Measurements from ENCODE around the gene CREBRF. TPM values are rescaled to one million over a fixed set of nuclear protein-coding genes. Genes with fewer than 3 reads are reported as not detected.
"Not testable (repeated sequence)": the region's sequence is repeated elsewhere in the genome, so short reads cannot be mapped to it uniquely, and the experiment has no call there.

CREBRF gene
- total RNA-seq, 4 donors from 2014 or later, result 19.7 to 40.1 (median 35.2) TPM

- H3K4me1 ChIP-seq, result no peaks in the 10 kb centered on the region
- DNase-seq, result no peak
- intact Hi-C loops (cut with DNase I; ENCODE audit: low total_unique reads), result no loop called here
- TF ChIP-seq CTCF (IDR thresholded peaks at IDR 0.05) (no peak), POLR2A (IDR thresholded peaks at IDR 0.05) (no peak)
- no peaks in the 10 kb centered on the region for H3K36me3 ChIP-seq
- H3K27ac ChIP-seq, result no peak overlapping the region
- no peaks in the 10 kb centered on the region for H3K27me3 ChIP-seq
- no peak overlapping the region for H3K4me3 ChIP-seq
- no peaks in the 10 kb centered on the region for H3K9me3 ChIP-seq
These were observed 6.0 kb downstream of the CREBRF start for GRCh38 chr5:173062141-173062540.

GRCh38 chr5:173065155-173065554 is 9.0 kb downstream of the CREBRF start:
- Histone ChIP-seq H3K27me3 (no peaks in the 10 kb centered on the region), H3K9me3 (no peaks in the 10 kb centered on the region), H3K4me1 (no peaks in the 10 kb centered on the region), H3K4me3 (no peak overlapping the region), H3K27ac (no peak overlapping the region), H3K36me3 (no peaks in the 10 kb centered on the region)
- intact Hi-C loops (cut with DNase I; ENCODE audit: low total_unique reads), result no loop called here
- no peak for TF ChIP-seq POLR2A (IDR thresholded peaks at IDR 0.05)
- no peak for TF ChIP-seq CTCF (IDR thresholded peaks at IDR 0.05)
- no peak for DNase-seq

GRCh38 chr5:173069671-173070070 is 13.5 kb downstream of the CREBRF start:
- no peak for DNase-seq
- no peaks in the 10 kb centered on the region for H3K36me3 ChIP-seq
- no peaks in the 10 kb centered on the region for H3K4me1 ChIP-seq
- intact Hi-C loops (cut with DNase I; ENCODE audit: low total_unique reads), result no loop called here
- H3K4me3 ChIP-seq, result no peak overlapping the region
- H3K27ac ChIP-seq, result no peak overlapping the region
- TF ChIP-seq CTCF (IDR thresholded peaks at IDR 0.05) (no peak), POLR2A (IDR thresholded peaks at IDR 0.05) (no peak)
- H3K27me3 ChIP-seq, result no peaks in the 10 kb centered on the region
- no peaks in the 10 kb centered on the region for H3K9me3 ChIP-seq

- TF ChIP-seq POLR2A (IDR thresholded peaks at IDR 0.05) (no peak), CTCF (IDR thresholded peaks at IDR 0.05) (no peak)
- no peaks in the 10 kb centered on the region for H3K36me3 ChIP-seq
- no peaks in the 10 kb centered on the region for H3K9me3 ChIP-seq
- no peak overlapping the region for H3K27ac ChIP-seq
- H3K4me3 ChIP-seq, result no peak overlapping the region
- no peaks in the 10 kb centered on the region for H3K4me1 ChIP-seq
- intact Hi-C loops (cut with DNase I; ENCODE audit: low total_unique reads), result no loop called here
- DNase-seq, result no peak
- H3K27me3 ChIP-seq, result no peaks in the 10 kb centered on the region
These were observed 19.1 kb downstream of the CREBRF start for GRCh38 chr5:173075137-173075843.

- no peak overlapping the region for H3K4me3 ChIP-seq
- DNase-seq, result no peak
- H3K27ac ChIP-seq, result no peak overlapping the region
- no peaks in the 10 kb centered on the region for H3K4me1 ChIP-seq
- TF ChIP-seq POLR2A (IDR thresholded peaks at IDR 0.05) (no peak), CTCF (IDR thresholded peaks at IDR 0.05) (no peak)
- intact Hi-C loops (cut with DNase I; ENCODE audit: low total_unique reads), result no loop called here
- H3K36me3 ChIP-seq, result no peaks in the 10 kb centered on the region
- no peaks in the 10 kb centered on the region for H3K9me3 ChIP-seq
- H3K27me3 ChIP-seq, result no peaks in the 10 kb centered on the region
These were observed 19.8 kb downstream of the CREBRF start for GRCh38 chr5:173075970-173076369.

- intact Hi-C loops (cut with DNase I; ENCODE audit: low total_unique reads); H3K4me3 ChIP-seq; H3K27ac ChIP-seq; H3K9me3 ChIP-seq; DNase-seq; H3K27me3 ChIP-seq; H3K4me1 ChIP-seq; H3K36me3 ChIP-seq: not testable (repeated sequence)
These were observed 20.3 kb downstream of the CREBRF start for GRCh38 chr5:173076471-173076870.
